Measurements from ENCODE around the gene RPGR.

RPGR gene, protein sequence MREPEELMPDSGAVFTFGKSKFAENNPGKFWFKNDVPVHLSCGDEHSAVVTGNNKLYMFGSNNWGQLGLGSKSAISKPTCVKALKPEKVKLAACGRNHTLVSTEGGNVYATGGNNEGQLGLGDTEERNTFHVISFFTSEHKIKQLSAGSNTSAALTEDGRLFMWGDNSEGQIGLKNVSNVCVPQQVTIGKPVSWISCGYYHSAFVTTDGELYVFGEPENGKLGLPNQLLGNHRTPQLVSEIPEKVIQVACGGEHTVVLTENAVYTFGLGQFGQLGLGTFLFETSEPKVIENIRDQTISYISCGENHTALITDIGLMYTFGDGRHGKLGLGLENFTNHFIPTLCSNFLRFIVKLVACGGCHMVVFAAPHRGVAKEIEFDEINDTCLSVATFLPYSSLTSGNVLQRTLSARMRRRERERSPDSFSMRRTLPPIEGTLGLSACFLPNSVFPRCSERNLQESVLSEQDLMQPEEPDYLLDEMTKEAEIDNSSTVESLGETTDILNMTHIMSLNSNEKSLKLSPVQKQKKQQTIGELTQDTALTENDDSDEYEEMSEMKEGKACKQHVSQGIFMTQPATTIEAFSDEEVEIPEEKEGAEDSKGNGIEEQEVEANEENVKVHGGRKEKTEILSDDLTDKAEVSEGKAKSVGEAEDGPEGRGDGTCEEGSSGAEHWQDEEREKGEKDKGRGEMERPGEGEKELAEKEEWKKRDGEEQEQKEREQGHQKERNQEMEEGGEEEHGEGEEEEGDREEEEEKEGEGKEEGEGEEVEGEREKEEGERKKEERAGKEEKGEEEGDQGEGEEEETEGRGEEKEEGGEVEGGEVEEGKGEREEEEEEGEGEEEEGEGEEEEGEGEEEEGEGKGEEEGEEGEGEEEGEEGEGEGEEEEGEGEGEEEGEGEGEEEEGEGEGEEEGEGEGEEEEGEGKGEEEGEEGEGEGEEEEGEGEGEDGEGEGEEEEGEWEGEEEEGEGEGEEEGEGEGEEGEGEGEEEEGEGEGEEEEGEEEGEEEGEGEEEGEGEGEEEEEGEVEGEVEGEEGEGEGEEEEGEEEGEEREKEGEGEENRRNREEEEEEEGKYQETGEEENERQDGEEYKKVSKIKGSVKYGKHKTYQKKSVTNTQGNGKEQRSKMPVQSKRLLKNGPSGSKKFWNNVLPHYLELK

DNA sequence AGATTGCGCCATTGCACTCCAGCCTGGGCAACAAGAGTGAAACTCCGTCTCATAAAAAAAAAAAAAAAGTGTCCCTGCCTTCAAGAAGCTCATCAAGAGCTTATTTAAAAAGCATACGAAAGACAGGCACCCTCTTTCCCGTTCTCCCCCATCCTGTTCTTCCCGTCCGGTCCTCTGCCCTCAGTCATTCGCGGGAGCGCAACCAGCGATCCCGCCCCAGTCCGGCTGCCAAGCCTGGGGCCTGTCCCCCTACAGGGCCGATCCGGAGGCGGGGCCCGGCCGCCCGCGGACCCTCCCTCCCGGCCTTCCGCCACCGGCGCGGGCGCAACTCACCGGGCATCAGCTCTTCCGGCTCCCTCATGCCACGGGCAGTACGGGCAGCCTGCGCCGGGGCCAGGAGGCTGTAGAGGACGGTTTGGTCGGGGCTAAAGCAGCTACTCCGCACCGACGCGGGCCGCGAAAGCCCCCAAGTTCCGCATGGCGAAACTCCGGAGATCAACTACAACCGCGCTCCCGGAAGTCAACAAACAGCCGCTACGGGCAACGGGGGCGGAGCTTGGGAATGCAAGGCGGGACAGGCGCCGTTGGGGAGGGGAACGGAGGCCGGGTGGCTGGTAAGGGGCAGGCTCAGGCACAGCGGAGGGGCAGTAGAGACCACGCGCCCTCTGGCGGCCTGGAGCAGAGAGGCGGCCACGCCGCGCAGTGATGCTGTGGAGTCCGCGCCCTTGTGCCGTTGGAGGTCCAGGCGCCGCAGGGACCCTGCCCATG is at the start of gene RPGR:
TSS of gene RPGR (minus strand) at position 503 of the 768 bp plus-strand sequence. CDS start at position 361, 142 bp downstream.
- TF ChIP-seq CTCF (IDR thresholded peaks at IDR 0.05; ENCODE audit: borderline replicate concordance, insufficient read depth, low read depth, low read length), result peak; percentile 81
- peak within 1 kb of the TSS; percentile 70 for H3K4me3 ChIP-seq (ENCODE audit: low read depth, low read length)

- no peak overlapping the region for H3K4me3 ChIP-seq (ENCODE audit: low read depth, low read length)
- no peak for TF ChIP-seq CTCF (IDR thresholded peaks at IDR 0.05; ENCODE audit: borderline replicate concordance, insufficient read depth, low read depth, low read length)
Observed at GRCh38 chrX:38376747-38377146, 49.4 kb upstream of the RPGR start.

DNA sequence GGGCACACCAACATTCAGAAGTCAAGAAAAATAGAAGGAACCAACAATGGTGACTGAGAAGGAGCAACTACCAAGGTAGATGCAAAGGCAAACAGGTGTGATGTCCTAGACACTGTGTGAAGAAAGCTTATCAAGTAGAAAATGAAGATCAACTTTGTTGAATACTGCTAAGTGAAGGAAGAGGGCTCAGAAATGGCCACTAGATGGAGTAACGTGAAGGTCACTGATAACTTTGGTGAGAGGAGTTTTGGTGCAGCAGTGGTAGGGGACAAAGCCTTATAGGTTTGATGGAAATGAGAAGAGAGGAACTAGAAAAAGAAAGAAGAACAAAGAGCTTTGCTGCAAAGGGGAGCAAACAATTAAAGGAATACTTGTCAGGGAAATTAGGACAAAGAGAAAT is 48.6 kb upstream of the RPGR start:
- H3K4me3 ChIP-seq (ENCODE audit: low read depth, low read length), result no peak overlapping the region
- TF ChIP-seq CTCF (IDR thresholded peaks at IDR 0.05; ENCODE audit: borderline replicate concordance, insufficient read depth, low read depth, low read length), result peak; percentile 52; the same call in 1 of the 2 replicates

DNA sequence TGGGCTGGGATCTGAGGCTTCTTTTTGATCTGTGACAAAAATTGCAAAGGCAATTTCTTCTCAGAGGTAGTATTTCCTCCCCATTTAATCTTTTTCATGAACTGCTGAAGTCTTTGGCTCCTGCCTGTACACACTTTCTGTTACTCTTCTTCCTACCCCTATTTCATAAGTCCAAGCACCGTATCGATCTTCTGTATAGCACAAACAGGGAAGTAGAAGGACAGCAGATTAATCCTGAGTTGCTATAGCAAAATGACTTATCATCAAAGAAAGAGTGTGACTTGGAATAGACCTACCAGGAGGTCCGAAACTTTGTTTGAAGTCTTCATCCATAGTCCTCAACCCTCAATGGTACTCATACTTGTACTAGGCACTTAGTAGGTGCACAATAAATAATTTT is 47.1 kb upstream of the RPGR start:
- no peak overlapping the region for H3K4me3 ChIP-seq (ENCODE audit: low read depth, low read length)
- TF ChIP-seq CTCF (IDR thresholded peaks at IDR 0.05; ENCODE audit: borderline replicate concordance, insufficient read depth, low read depth, low read length), result no peak

DNA sequence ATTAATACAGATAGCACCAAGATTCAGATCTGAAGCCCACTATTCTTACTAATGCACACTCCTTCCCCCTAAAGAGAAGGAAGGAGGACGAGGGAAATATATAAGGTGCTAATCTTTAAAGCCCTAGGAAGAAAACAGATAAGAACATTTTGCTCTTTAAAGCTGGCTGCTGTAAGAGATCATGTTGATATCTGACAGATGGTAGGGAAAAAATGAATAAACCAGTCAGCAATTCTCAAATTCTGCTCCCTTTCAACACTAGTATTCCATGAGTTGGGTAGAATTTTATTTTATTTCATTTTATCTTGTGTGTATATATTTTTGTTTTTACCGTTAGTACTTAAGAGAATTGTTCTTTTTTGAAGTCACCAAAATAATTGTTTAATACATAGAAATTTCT is 44.3 kb upstream of the RPGR start:
- no peak for TF ChIP-seq CTCF (IDR thresholded peaks at IDR 0.05; ENCODE audit: borderline replicate concordance, insufficient read depth, low read depth, low read length)
- H3K4me3 ChIP-seq (ENCODE audit: low read depth, low read length), result no peak overlapping the region

- TF ChIP-seq CTCF (IDR thresholded peaks at IDR 0.05; ENCODE audit: borderline replicate concordance, insufficient read depth, low read depth, low read length), result no peak
- no peak overlapping the region for H3K4me3 ChIP-seq (ENCODE audit: low read depth, low read length)
Observed at GRCh38 chrX:38368774-38369173, 41.5 kb upstream of the RPGR start.

All from GM12875 (cell line).